ENCODE data around the gene ADAMTSL1.

DNA sequence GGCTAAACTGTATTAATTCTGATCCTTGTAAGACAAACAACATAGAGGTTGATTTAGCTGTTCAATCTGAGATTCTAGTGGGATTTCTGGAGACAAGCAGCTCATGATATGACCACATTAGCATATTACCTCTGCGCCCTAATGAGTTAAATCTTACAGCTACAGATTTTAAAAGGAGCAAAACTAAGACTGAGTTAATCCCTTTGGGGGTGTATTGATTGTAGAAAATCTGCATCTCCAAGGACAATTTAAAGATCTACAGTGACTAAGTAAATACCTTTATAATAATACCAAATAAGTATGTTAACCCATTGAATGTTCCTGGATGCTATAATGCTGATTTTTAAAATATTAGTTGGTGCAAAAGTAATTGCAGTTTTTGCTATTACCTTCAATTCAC, 33.2 kb downstream of the ADAMTSL1 start:
- TF ChIP-seq, protein P1, sequence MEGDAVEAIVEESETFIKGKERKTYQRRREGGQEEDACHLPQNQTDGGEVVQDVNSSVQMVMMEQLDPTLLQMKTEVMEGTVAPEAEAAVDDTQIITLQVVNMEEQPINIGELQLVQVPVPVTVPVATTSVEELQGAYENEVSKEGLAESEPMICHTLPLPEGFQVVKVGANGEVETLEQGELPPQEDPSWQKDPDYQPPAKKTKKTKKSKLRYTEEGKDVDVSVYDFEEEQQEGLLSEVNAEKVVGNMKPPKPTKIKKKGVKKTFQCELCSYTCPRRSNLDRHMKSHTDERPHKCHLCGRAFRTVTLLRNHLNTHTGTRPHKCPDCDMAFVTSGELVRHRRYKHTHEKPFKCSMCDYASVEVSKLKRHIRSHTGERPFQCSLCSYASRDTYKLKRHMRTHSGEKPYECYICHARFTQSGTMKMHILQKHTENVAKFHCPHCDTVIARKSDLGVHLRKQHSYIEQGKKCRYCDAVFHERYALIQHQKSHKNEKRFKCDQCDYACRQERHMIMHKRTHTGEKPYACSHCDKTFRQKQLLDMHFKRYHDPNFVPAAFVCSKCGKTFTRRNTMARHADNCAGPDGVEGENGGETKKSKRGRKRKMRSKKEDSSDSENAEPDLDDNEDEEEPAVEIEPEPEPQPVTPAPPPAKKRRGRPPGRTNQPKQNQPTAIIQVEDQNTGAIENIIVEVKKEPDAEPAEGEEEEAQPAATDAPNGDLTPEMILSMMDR (IDR thresholded peaks at IDR 0.05) = no peak
- TF ChIP-seq POLR2A (IDR thresholded peaks at IDR 0.05) = no peak
